T-helper 22 cell (primary cell): ENCODE results near the gene LARGE2.

ENCODE experiments used
- DNase-seq: peaks from one replicate; pipeline ENCODE4 v3.0.0-alpha.2; 2020; ENCODE audit warnings: low read depth

Gene LARGE2

GRCh38 chr11:45930031-45930794 lies 7.8 kb downstream of the LARGE2 start:
- peak; percentile 25 for DNase-seq

DNA sequence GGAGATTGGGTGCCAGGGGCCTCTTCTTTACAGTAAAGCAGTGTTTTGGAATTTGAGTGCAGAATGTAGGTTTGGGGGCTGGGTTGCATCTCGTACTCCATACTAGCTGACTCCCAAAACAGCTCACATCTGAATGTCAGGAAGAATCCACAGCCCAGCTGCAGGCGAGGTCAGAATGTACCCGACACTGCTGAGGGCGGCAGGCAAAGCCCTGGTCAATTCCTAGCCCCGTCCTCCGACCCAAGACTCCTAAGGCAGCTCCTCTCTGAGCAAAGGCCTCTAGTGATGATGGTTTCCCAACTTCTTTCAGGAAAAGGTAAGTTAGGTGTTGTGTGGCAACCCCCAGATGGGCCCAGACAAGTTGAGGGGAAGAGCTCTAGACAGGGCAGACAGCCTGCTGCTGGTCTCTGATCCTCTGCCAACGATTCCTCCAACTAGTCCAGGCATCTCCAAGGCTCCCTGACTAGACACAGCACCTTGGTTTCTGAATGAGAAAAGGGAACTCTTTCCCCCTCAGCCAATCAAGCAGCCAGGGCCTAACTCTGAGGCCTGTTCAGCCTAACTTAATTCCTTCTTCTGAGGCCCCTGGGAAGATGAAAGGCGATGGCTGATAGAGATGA lies 8.6 kb downstream of the LARGE2 start:
- DNase-seq = no peak

DNA sequence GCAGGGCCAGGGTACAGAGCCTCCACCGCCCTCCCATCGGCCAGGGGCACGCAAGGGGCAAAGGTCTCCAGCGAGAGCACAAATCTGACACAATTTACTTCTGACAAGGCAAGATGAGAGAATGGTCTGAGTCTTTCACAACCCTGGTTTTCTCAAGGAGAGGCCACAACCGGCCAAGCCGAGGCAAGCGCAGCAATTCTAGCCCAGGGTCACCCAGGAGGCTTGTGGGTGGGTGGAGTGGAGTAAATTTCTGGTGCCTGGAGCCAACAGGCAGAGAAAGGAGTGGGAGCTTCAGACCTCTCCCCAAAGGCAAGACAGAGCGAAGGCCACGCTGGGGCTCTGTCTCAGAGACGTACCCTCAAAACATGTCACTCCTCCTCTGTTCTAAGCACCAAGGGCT lies 9.3 kb downstream of the LARGE2 start:
- no peak for DNase-seq

DNA sequence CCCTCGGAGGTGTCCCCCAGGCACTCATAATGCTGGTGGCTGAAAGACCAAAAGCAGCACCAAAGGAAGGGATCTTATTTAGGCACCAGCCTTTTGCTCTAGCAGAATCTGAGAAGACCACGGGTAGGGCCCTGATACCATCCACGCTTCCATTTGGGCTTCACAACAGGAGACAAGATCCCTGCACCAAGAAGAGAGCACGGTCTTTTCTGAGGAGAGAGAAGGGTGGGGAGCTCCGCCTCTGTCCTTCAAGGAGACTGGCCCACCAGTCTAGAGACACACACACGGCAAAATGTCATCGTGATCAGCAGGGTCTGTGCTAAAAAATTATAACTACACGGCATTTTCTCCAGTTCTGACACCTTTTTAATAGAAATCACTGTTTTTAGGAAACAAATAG lies 9.8 kb downstream of the LARGE2 start:
- no peak for DNase-seq

DNA sequence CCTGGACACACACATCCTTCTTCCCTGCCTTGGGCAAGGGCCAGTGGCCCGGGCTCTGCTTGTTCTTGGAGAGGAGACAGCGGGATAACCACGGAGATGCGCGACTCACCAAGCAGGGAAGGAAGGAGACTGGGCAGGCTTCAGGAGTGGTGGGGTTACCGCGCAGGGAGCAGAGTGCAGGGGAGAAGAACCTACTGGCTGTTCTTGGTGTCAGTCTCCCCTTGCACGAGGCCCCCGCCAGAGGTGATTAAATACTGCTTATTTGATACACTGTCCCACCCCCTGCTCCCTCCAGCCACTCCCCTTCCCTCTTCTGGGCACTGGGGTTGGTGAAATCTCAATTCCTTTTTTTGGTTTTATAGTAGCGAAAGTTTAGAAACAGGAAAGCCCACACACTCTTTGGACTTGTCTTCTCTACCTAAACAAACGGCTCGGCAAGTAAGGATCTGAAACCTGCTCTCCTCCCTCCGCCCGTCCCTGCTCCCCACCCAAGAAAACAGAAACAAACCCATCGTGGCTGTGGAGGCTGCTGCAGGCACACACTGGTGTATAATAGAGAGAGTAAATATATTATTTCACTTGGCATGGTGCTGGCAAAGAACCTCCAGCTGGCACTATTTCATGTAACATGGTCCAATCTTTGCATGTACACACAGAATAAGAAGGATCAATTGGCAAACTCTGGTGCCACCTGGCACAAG lies 10.8 kb downstream of the LARGE2 start:
- DNase-seq = no peak

DNA sequence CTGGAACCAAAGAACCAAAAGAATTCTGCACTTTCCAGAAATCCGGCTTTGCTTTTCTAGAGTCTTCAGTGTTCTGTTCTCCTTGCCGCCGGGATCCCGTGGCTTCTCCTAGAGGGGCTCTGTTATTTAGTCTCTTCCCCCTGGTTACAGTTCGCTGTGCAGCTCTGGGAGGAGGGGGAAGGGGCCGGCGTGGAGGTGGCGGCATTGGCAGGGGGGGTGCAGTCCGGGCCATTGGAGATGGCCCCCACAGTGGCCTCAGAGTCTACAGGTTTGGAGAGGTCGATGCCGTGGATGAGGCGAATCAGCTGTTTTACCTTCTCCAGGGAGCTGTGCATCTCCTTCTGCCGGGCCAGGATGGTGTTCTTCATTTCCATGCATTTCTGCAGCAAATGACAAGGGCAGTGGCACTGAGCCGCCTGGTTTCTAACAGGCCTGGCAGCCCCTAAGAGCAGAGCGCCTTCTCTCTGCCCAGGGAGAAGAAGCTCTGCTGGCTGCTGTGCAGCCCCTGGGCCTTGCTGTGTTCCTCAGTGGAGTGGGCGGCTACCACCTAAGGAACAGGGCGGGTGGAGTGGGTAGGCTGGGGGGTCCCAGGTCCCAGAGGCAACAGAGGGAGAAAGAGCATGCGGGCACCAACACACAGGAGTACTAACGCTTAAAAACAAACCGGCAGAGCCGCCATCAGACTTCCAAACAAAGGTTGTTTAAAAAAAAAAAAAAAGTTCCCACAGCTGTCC lies 11.6 kb downstream of the LARGE2 start:
- no peak for DNase-seq

DNA sequence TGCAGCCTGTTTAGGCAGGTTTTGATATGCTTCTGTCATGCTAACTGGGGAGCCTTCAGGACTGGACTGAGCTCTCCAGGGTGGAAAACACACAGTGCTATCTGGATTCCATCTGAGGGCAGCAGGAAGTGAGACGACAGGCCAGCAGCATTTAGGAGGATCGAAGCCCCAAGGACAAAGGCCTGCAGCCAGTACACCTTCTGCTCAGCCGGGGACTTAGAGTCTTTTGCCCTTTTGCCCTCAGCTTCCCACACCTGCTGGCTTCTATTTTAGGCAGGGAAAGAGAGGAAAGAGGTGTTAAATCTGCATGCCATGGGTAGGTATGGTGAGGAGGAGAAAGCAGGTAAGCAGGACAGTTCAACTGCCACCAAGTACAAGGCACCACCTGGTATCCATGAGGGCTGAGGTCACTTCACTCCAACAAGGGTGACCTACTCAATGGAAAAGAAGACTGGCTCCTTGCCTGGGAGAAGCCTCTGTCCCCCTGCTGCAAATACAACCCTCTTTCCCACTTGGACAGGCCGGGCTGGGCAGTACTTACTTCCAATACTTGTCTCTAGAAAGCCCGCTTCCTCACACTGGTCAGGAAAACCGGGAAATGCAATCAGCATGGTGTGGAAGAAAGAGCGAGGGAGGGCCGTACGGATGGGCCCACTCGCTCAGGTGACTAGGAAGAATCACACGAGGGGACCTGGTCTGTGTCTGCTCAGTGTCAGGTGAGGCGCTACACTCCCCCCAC lies 12.3 kb downstream of the LARGE2 start:
- DNase-seq = no peak

- no peak for DNase-seq
Measured at GRCh38 chr11:45935349-45936064, 13.1 kb downstream of the LARGE2 start.

GRCh38 chr11:45936511-45937054 lies 14.1 kb downstream of the LARGE2 start:
- DNase-seq = no peak

DNA sequence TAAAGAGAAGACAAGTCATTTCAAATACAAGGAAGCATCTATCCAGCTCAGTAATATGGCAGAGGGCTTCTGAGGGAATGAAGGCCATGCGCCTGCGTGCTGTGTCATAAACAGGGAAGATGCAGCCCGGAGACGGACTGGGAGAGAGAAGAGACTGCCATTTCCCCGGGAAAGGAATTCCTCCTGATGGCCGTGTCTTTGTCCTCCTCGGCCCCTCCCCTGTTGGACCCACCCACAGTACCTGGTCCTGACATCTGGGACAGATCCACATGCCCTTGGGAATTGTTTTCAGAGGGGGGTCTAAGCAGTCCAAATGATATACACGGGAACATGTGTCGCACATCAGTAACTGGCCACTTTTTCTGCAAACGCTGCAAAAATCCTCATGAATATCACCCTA lies 15.5 kb downstream of the LARGE2 start:
- DNase-seq = no peak

DNA sequence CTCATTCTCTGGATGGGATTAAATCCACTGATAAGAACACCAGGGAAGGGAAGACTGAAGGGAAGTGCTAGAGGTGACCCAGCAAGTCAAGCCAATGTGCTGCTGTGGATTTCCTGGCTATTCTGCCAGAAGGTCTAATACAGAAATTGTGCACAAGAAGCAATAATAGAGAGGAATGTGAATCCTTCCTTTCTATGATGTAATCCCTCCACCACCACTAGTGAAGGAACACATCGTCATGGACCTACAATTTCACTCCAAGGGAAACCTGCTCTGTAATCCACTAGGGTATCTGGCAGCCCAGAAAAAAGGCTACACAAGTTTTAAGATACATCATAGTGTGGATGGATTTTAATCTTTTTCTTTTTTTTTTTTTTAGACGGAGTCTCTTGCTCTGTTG lies 17.4 kb downstream of the LARGE2 start:
- no peak for DNase-seq

GRCh38 chr11:45941285-45941684 lies 18.8 kb downstream of the LARGE2 start:
- DNase-seq = no peak

GRCh38 chr11:45942381-45942780 lies 19.9 kb downstream of the LARGE2 start:
- DNase-seq = no peak

DNA sequence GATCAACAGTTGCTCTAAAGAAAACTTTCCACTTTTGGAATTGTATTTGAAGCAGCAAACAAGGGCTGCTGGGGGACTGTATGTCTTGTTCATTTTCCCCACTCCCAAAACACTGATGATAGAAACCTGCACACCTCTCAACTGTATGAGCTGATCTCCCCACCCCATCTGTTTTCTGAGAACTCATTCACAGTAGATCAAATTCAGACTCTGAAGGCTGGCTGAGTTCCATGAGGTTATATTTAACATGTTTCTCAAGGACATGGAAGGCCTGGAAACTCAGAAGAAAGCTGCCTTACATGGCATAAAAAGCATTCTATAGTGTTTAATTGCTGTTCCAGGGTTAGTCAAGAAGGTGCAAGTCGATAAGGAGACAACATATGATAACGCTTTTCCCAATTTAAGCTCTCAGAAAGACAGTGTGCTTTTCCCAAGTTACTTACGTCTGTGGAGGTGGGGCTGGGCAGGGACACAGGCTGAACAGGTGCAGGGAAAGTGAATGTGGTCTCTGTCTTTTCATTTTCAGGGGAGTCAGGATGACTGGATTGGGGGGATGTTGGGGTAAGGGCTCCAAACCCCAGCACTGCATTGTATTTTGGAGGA lies 23.0 kb downstream of the LARGE2 start:
- no peak for DNase-seq

DNA sequence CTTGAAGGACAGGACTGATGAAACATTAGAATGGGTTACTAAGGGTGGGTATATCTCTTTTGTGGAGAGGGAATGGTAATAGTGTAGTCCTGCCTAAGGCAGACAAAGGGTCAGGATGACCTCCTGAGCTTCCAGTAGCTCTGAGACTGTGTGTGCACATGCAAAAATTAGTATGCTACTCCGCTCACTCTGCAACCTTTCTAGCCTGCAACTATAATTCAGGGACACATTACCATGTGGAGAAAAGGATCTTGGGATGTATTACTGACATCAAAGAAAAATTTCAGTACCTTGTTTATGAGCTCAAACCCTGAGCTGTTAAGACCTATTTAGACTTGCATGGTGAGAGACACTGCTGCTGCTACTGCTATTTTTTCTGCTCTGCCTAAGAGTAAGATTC lies 25.4 kb downstream of the LARGE2 start:
- no peak for DNase-seq

DNA sequence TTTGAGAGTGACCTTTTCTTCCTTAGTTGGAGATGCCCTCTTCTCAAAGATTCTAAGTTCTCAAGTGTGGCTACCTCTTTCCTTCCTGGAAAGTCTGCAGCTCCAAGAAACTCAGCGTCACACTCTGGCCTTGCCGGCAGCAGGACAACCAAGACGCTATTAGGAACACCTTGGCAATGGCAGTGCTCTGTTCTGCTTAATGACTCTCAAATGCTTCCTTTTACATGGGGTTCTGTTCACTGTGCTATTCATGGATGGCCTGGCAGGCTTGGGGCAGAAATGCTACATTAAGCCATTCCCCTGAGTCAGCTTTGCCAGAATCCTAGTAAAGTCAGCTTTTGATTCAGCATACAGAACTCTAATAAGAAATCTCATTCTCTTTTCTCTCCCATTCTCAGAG lies 25.9 kb downstream of the LARGE2 start:
- DNase-seq = no peak

DNA sequence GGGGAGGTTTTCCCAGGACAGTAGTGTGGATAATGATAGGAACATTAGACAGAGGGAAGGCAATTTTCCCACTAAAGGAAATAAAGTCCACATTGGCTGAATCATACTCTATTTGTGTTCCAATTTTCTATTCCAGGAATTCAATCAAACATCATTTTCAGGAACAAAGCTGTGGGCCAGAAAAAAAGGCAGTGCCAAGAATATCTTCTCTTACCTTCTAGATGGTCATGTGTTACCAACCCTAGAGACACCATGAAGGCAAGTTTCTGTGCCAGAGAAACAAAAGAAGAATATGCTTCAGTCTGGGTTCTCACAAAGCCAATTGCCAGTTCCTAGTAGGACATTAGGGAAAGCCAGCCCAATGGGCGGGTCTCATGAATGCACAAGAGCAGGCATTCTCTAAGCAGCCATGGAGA lies 27.5 kb downstream of the LARGE2 start:
- DNase-seq = no peak

GRCh38 chr11:45959851-45960250 lies 37.4 kb downstream of the LARGE2 start:
- no peak for DNase-seq

GRCh38 chr11:45960387-45961095 lies 38.1 kb downstream of the LARGE2 start:
- no peak for DNase-seq

GRCh38 chr11:45961751-45962240 lies 39.3 kb downstream of the LARGE2 start:
- no peak for DNase-seq
